ENCODE data around the gene RFTN2. TPM values are rescaled to one million over a fixed set of nuclear protein-coding genes. Genes with fewer than 3 reads are reported as not detected.

RFTN2 gene
- 0.06 TPM for polyA plus RNA-seq (2012; ENCODE audit: insufficient read length, low read depth)

DNA sequence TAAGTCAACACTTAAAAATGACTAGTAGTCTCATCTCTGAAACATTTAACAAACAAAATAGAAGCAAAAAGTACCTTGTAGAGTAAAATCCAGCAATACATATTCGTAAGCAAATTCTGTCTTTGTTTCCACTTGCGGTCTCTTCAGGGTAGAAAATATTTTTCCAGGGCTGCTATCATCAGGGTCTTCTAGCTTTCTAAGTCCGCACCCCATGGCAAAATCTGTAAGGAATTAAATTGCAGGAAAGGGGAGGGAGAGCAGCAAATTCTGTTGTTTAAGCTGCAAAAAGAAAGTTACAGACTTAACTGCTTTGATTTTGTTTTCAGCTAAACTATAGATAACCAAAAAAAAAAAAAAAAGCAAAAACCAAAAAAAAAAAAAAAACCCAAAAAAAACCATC, at the start of gene RFTN2:
Gene RFTN2 (minus strand): TSS at position 342 of the 400 bp plus-strand sequence. CDS start 129 bp downstream, at position 213.
- TF ChIP-seq FOXP2 (optimal IDR thresholded peaks at IDR 0.05; ENCODE audit: borderline replicate concordance, extremely low read depth, extremely low read length, insufficient read depth) = no peak
- no peak for TF ChIP-seq SIN3A (IDR thresholded peaks at IDR 0.05; ENCODE audit: borderline replicate concordance, insufficient read depth, low read length)
- TF ChIP-seq REST (IDR thresholded peaks at IDR 0.05; ENCODE audit: insufficient read depth in 1 of 2, low read depth in 2 of 2, low read length in 2 of 2) = no peak
- TF ChIP-seq TAF1 (IDR thresholded peaks at IDR 0.05; ENCODE audit: borderline replicate concordance, insufficient read depth, low read length) = no peak
- no peak for TF ChIP-seq POLR2AphosphoS5 (IDR thresholded peaks at IDR 0.05; ENCODE audit: low read depth, low read length)

DNA sequence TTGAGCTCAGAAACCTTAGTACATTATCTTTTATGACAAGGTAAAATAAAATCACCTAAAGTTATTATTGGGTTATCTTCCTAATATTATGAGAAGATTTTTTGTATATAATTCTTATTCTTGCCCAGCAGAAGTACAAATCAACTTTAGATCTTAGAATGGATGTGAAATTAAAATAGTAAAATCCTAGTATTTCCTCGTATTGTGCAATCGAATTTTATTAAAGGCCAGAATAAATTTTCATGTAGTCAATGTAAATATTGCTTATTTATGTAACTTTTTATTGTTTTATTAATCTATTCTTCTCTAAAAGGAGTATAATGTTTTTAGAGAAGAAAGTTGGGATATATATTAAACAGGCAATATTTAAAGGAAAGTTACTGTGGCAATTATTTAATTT, 42.5 kb upstream of the RFTN2 start:
- no peak for TF ChIP-seq SIN3A (IDR thresholded peaks at IDR 0.05; ENCODE audit: borderline replicate concordance, insufficient read depth, low read length)
- TF ChIP-seq POLR2AphosphoS5 (IDR thresholded peaks at IDR 0.05; ENCODE audit: low read depth, low read length) = no peak
- no peak for TF ChIP-seq TAF1 (IDR thresholded peaks at IDR 0.05; ENCODE audit: borderline replicate concordance, insufficient read depth, low read length)
- no peak for TF ChIP-seq REST (IDR thresholded peaks at IDR 0.05; ENCODE audit: insufficient read depth in 1 of 2, low read depth in 2 of 2, low read length in 2 of 2)
- no peak for TF ChIP-seq FOXP2 (optimal IDR thresholded peaks at IDR 0.05; ENCODE audit: borderline replicate concordance, extremely low read depth, extremely low read length, insufficient read depth)

DNA sequence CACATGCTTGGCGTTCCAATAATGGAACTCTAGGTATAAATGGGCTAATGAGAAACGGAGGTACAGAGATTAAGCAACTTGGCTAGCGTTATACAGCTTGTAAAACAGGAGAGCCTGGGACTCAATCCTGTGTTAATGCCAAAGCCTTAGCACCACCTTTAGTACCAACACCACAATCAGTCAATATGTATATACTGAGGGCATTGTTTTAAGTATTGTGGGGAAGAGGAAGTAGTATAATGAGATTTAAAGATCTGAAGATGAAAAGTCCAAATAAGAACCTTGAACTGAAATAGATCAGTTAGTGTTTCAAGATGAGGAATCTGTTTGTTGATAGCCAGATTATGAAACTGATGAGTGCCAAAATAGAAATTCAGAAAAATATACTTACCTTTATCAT, 37.9 kb upstream of the RFTN2 start:
- no peak for TF ChIP-seq SIN3A (IDR thresholded peaks at IDR 0.05; ENCODE audit: borderline replicate concordance, insufficient read depth, low read length)
- TF ChIP-seq REST (IDR thresholded peaks at IDR 0.05; ENCODE audit: insufficient read depth in 1 of 2, low read depth in 2 of 2, low read length in 2 of 2) = no peak
- TF ChIP-seq FOXP2 (optimal IDR thresholded peaks at IDR 0.05; ENCODE audit: borderline replicate concordance, extremely low read depth, extremely low read length, insufficient read depth) = no peak
- TF ChIP-seq POLR2AphosphoS5 (IDR thresholded peaks at IDR 0.05; ENCODE audit: low read depth, low read length) = no peak
- TF ChIP-seq TAF1 (IDR thresholded peaks at IDR 0.05; ENCODE audit: borderline replicate concordance, insufficient read depth, low read length) = no peak

DNA sequence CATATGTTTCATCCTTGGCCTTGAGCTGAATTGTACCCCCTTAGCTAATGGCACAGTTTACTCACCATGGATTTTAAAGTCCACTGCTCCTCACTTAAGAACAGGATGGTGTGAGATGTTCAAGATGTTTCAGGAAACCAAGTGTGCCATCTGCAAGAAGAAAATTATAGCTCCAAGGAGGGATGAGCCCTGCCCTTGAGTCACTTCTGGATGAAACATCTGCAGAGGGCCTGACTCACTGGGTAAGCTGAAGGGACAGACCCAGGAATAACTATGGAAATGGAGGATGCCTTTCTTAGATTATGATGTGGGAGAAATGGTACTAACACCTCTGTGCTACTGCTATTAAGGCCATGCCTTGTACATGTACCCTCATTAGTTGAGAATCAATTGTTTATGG, 36.2 kb upstream of the RFTN2 start:
- TF ChIP-seq SIN3A (IDR thresholded peaks at IDR 0.05; ENCODE audit: borderline replicate concordance, insufficient read depth, low read length) = no peak
- TF ChIP-seq TAF1 (IDR thresholded peaks at IDR 0.05; ENCODE audit: borderline replicate concordance, insufficient read depth, low read length) = no peak
- TF ChIP-seq POLR2AphosphoS5 (IDR thresholded peaks at IDR 0.05; ENCODE audit: low read depth, low read length) = no peak
- TF ChIP-seq REST (IDR thresholded peaks at IDR 0.05; ENCODE audit: insufficient read depth in 1 of 2, low read depth in 2 of 2, low read length in 2 of 2) = no peak
- TF ChIP-seq FOXP2 (optimal IDR thresholded peaks at IDR 0.05; ENCODE audit: borderline replicate concordance, extremely low read depth, extremely low read length, insufficient read depth) = no peak
